HG02642 (cell line): ENCODE data around the gene CUX1.

Experiments used
- ATAC-seq: cut with Tn5 transposase; IDR thresholded peaks from one replicate; pipeline ENCODE4 v1.9.1; 2021; ENCODE audit warnings: mild to moderate bottlenecking; ENCODE audit not compliant: unreplicated experiment, poor library complexity

CUX1 gene

DNA sequence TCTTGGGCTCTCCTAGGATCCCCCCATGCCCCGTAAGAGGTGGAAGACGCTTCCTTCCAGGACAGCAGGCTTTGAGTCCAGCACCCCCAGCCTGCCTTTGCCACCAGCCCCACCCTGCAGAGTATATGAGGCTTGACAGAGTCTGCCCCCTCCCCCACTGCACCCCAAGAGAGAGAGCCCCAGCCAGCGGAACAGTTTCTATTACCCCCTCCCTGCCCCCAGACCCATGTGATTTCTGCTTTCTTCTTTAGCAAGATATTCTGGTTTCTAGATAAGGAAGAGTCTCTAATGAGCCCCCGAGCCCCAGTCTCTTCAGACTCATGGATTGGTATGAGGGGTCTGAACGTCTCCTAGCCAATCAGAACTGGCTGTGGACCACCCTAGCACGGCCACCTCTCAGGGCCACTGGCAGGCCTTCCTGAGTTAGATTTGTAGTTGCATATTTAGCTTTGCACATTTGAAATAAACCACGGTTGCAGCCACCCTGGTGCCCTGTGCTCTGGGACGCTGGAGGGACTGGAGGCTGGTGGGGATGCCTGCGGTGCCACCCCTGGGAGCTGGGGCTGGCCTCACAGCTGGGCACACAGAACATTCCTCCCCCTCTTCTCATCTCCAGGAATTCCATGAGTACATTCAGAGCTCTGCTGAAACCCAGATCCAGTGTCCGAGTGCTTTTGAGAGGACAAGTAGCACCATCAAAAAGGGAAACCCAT lies 466.2 kb downstream of the CUX1 start:
- no peak for ATAC-seq

GRCh38 chr7:102284399-102284798 lies 467.0 kb downstream of the CUX1 start:
- no peak for ATAC-seq

- no peak for ATAC-seq
These were observed 467.6 kb downstream of the CUX1 start for GRCh38 chr7:102284891-102285539.

DNA sequence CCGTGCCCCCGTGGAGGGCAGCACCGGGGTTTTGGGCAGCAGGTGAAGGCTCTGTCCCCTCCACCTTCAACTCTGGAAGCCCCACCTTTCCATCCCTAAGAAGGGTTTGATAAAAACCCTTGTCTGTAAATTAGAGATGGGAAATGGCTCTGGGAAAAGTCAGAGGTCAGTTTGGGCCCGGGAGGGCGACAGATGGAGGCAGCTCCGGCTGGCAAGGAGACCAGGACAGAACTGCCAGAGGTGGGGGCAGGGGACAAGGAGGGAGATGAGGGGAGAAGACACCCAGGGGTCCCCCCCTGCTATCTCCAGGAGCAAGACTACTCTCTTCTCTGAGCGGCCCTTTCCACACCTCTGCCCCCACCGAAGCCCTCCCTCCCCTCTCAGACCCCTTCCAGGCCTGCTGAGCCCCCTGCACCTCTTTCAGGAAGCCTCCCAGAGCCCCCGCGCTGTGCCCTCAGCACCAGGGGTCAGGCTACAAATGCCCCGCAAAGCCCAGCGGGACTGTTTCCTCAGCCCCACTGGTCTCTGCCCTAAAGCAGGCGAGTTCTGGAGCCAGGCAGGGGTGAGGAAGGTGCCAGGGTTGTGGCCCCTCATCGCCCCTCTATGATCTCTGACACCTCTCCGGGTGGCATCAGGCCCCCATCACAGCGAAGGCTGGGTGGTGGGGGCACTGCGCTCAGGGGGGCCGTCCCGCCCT lies 468.3 kb downstream of the CUX1 start:
- ATAC-seq, result no peak

DNA sequence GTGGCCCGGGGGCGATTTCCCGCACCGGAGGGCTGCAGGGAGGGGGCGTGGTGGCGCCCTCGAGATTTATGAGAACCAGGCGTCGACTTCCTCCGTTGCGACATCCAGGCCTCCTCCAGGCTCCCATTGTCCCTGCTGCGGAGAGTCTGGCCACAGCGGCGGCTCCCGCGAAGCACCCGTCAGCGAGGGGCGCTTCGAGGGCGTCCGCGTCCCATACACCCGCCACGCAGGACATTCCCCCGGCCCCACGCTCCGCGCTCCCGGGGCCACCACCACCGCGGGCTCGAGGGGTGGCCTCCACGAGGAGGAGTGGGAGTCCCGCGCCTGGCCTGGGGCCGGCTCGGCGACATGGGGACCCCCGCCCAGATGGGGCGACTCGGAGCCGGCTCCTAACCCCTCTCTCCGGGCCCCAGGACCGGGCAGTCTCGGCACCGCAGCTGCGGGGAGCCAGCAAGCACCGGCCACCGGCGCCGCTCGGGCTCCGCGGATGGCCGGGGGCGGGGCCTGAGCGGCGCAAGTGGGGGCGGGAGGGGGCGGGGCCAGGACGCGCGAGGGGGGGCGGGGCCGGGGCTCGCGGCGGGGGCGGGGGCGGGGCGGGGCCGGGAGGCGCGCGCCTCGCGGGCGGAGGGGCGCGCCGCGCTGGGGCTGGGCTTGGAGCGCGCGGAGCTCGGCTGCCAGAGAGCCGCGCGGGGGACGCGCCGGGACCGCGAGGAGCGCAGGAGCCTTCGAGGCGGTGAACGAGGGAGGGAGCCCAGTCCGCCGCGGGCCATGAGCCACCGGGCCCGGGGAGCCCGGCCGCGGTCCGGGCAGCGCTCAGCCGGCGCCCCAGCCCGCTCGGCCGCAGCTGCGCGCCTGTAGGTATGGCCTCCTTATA lies 469.0 kb downstream of the CUX1 start, which contains the start of gene SH2B2:
TSS of gene SH2B2 (plus strand) at position 632 of the 874 bp plus-strand sequence. CDS start 13,683 bp downstream, outside the sequence.
- peak; percentile 29 for ATAC-seq

GRCh38 chr7:102287111-102287980 lies 469.9 kb downstream of the CUX1 start:
- ATAC-seq, result peak; percentile 25

DNA sequence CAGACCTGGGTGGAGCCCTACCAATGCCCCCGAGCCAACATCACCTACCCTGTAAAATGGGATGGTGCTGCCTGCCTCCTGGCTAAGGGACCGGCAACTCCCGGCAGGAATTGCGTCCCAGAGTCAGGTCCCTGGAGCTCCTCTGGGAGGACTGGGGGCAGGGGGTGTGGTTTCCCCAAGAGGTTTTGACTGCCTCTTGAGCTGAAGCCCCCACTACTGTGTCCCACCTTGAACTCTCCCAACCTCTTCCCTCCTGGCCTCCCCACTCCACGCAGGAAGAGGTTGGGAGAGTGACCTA lies 470.5 kb downstream of the CUX1 start:
- ATAC-seq, result no peak

DNA sequence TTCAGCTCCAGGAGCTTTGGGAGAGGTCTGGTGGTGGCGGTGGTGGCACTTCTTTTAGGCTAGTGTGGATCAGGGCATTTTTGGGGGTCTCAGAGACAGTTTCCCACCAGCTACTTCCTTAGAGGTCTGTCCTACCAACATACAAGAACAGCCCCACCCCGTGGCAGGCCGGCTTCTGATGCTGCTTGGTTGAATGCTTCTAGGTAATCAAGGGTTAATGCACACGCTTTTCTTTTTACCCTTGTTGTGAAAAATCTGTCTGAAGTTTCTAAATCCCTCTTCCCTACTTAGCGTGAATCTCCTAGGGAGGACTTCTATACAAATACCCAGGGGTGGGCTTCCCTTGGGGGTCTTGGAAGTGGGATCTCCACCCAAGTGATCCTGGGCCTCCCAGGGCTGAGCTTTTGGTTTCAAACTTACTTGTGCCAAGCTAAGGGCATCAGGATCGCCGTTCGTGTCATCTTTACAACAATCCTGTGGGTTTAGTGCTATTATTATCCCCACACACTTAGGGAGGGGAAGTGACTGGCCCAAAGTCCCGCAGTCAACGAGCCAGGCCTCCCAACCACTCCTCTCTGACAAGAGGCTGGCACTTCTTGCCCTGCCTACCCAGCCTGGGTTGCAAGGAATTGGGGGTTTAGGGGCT lies 471.0 kb downstream of the CUX1 start:
- no peak for ATAC-seq

GRCh38 chr7:102289057-102289456 lies 471.6 kb downstream of the CUX1 start:
- no peak for ATAC-seq

- peak; percentile 48 for ATAC-seq
These were observed 473.9 kb downstream of the CUX1 start for GRCh38 chr7:102291056-102291915.

DNA sequence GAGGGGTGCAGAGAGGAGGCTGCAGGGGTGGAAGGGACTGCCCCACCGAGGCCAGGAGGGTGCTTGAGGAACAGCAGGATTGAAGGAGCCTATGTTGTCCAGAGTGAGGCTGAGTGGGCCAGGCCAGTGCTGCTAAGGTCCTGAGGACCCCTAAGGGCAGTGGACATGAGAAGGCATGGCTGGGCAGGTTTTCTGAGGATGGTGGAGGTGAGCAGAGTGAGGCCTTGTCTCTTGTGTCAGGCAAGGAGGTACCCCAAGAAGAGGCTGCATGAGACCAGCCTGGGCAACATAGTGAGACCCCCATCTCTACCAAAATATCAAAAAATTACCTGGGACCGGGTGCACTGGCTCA lies 474.5 kb downstream of the CUX1 start:
- ATAC-seq, result no peak

DNA sequence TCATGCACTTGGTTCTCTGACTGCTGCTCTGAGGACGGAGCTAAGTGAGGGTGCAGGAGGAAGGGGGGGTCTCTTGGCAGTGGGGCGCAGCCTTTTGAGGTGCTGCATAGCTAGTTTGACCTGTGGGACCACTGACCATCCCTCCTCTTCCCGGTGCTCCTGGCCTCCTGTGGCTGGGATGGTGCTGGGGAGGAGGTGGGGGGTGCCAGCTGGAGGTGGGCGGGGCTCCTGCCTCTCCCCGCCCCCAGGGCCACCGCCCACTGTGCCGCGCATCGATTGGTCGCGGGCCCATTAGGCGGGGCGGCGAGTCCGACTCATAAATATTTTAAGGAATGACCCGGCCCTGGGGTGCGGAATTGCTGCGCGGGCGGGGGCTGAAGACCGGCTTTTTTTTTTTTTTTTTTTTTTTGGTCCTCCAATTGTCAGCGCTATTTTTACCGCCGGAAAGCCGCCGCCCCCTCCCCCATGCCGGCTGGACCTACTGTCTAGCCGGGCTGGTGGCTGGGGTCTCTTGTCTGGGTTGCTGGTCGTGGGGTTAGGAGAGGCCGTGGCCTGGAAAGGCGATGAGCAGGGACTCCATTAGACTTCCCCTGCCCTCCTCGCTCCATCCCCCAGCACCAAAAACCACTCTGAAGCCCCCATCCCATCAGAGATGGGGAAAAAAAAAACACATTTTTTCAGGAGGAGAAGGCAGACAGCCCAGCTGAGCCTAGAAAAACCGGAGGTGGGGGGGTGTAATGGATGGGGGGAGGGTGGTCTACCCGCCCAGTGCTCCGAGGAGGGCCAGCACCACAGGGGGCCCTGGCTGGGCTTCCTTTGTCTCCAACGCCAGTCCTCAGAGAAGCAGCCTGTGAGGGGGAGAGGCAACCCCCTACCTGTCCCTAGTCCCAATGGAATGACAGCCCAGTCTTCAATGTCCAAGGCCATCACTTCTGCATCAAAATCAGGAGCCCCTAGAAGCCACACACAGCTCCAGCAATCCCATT lies 475.7 kb downstream of the CUX1 start:
- ATAC-seq, result no peak

- ATAC-seq, result no peak
These were observed 477.2 kb downstream of the CUX1 start for GRCh38 chr7:102294589-102294988.

- no peak for ATAC-seq
These were observed 478.1 kb downstream of the CUX1 start for GRCh38 chr7:102295346-102296178.

DNA sequence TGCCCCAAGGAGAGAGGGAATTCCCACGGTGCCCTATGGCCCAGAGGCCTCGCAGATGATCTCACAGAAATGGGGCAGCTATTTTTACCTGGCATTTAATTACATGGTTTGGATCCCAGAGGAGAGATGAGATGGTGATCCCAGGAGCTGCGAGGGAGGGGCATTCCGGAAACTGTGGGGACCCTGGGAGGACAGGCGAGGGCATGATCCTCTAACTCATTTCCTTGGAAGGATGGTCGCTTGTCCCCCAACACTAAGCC lies 478.7 kb downstream of the CUX1 start:
- no peak for ATAC-seq

GRCh38 chr7:102296514-102296913 lies 479.1 kb downstream of the CUX1 start:
- no peak for ATAC-seq
